GM12878 (cell line): Measurements from ENCODE around the gene DMD. TPM values are rescaled to one million over a fixed set of nuclear protein-coding genes. Genes with fewer than 3 reads are reported as not detected.

ENCODE experiments used
- ATAC-seq: fragments of 200-7000 bp; cut with Tn5 transposase; 3 replicates; pipeline ENCODE4 v1.9.1; 2020; ENCODE audit warnings: mild to moderate bottlenecking, moderate library complexity
- BruUV-seq: library from RNA; stranded (reverse); fragments of 400-500 nt; replicated peaks from 2 replicates; lab custom pipeline; 2021; lab: Mats Ljungman, UMichigan
- CTCF ChIA-PET: fragments of 300-600 bp; sonication (Branson Sonifier 250); formaldehyde crosslinking; extraction: SDS; loops from one replicate; lab custom pipeline; 2021; ENCODE audit warnings: inconsistent platforms; lab: Yijun Ruan, JAX
- POLR2A ChIA-PET: fragments of 350-600 bp; formaldehyde crosslinking; extraction: SDS; loops from one replicate; lab custom pipeline; 2021; ENCODE audit warnings: inconsistent platforms; lab: Charles Lee
- RAD21 ChIA-PET: fragments of 300-600 bp; sonication (Branson Sonifier 250); formaldehyde crosslinking; loops from one replicate; lab custom pipeline; 2023; ENCODE audit warnings: antibody characterized with exemption; ENCODE audit not compliant: unreplicated experiment; lab: Charles Lee
- SMC1A ChIA-PET: fragments of 300-600 bp; sonication (Branson Sonifier 250); formaldehyde crosslinking; loops from one replicate; lab custom pipeline; 2023; ENCODE audit not compliant: unreplicated experiment, uncharacterized antibody; lab: Charles Lee
- DNase-seq: peaks from one replicate; pipeline ENCODE4 v3.0.0-alpha.2; 2011; ENCODE audit warnings: low read depth, low spot score
- FAIRE-seq: peaks from 3 replicates; lab custom pipeline; 2011; peaks lifted over from hg19 to GRCh38; lab: Jason Lieb, UNC
- H2AFZ ChIP-seq: 2 replicates; pipeline ENCODE4 v1.6.0; 2011; ENCODE audit warnings: low read depth, low read length, control low read depth; ENCODE audit not compliant: control insufficient read depth
- H3K27ac ChIP-seq: 2 replicates; pipeline ENCODE4 v1.5.1; 2011; ENCODE audit warnings: control low read depth; ENCODE audit not compliant: control insufficient read depth, insufficient read depth
- H3K27me3 ChIP-seq, 2 experiments: replicated peaks in 1 of 2; 2 replicates each; pipeline versions ENCODE4 v1.6.0 to v1.6.1; 2011; ENCODE audit warnings: low read length in 1 of 2; ENCODE audit not compliant: control insufficient read depth in 2 of 2, insufficient read depth in 2 of 2
- H3K36me3 ChIP-seq, 2 experiments: 2 replicates each; pipeline ENCODE4 v1.5.1; 2011; ENCODE audit warnings: low read length in 1 of 2; ENCODE audit not compliant: control insufficient read depth in 2 of 2, insufficient read depth in 2 of 2
- H3K4me1 ChIP-seq: 2 replicates; pipeline ENCODE4 v1.6.1; 2011; ENCODE audit warnings: mild to moderate bottlenecking, low read length, moderate library complexity, mixed read lengths; ENCODE audit not compliant: control insufficient read depth, insufficient read depth
- H3K4me2 ChIP-seq: 2 replicates; pipeline ENCODE4 v1.6.0; 2011; ENCODE audit warnings: control low read depth; ENCODE audit not compliant: control insufficient read depth, insufficient read depth
- H3K4me3 ChIP-seq: fragments of 200-600 bp; sonication (generic); 2 replicates; pipeline ENCODE4 v1.5.1; 2016
- H3K79me2 ChIP-seq: 2 replicates; pipeline ENCODE4 v1.6.0; 2011; ENCODE audit warnings: low read length; ENCODE audit not compliant: control insufficient read depth, insufficient read depth
- H3K9ac ChIP-seq: 2 replicates; pipeline ENCODE4 v1.8.0; 2011; ENCODE audit warnings: low read length, control low read depth, mixed read lengths; ENCODE audit not compliant: control insufficient read depth, insufficient read depth
- H3K9me3 ChIP-seq: replicated peaks from 3 replicates; pipeline ENCODE4 v1.5.1; 2011; ENCODE audit warnings: mild to moderate bottlenecking, low read length; ENCODE audit not compliant: control insufficient read depth, insufficient read depth
- H4K20me1 ChIP-seq: 2 replicates; pipeline ENCODE4 v1.6.0; 2011; ENCODE audit not compliant: control insufficient read depth, insufficient read depth
- BCL11A ChIP-seq: IDR thresholded peaks from 2 replicates; pipeline ENCODE4 v1.6.1; 2011; ENCODE audit warnings: low read depth, low read length
- CBFB ChIP-seq: IDR thresholded peaks from 2 replicates; pipeline ENCODE4 v1.6.1; 2016; ENCODE audit warnings: antibody characterized with exemption, low read depth
- DPF2 ChIP-seq: fragments of 450-650 bp; IDR thresholded peaks from 2 replicates; pipeline ENCODE4 v1.6.1; 2017; ENCODE audit warnings: mild to moderate bottlenecking
- ETV6 ChIP-seq, 2 experiments: fragments of 450-650 bp in 1 of 2; IDR thresholded peaks in 1 of 2; conservative IDR thresholded peaks in 1 of 2; 2 replicates each; pipeline ENCODE4 v1.6.1; 2014; ENCODE audit warnings: antibody characterized with exemption in 1 of 2, borderline replicate concordance in 1 of 2, low read depth in 1 of 2, mild to moderate bottlenecking in 1 of 2, moderate library complexity in 1 of 2
- PAX5 ChIP-seq: IDR thresholded peaks from 2 replicates; pipeline ENCODE4 v1.6.1; 2011; ENCODE audit warnings: low read depth, low read length, borderline replicate concordance
- PAX8 ChIP-seq: fragments of 450-650 bp; IDR thresholded peaks from 2 replicates; pipeline ENCODE4 v1.6.1; 2017; ENCODE audit warnings: mild to moderate bottlenecking, moderate library complexity
- SREBF1 ChIP-seq: IDR thresholded peaks from 2 replicates; pipeline ENCODE4 v1.6.1; 2012; ENCODE audit warnings: mild to moderate bottlenecking, low read length
- WGBS: methylation state at CpG from one replicate; pipeline ENCODE4 v1.1.6; 2016; ENCODE audit warnings: low lambda C conversion rate; ENCODE audit not compliant: insufficient replicate concordance, insufficient coverage; ENCODE audit errors: missing lambda C conversion rate; 5-methylcytosine and 5-hydroxymethylcytosine counted together
- in situ Hi-C: fragments of 300-500 bp; cut with MboI; formaldehyde crosslinking; loops from 9 replicates; pipeline ENCODE4 v1.14.3; 2018; ENCODE audit warnings: mixed read lengths
- intact Hi-C: fragments of 100-400 bp; cut with micrococcal nuclease; formaldehyde crosslinking; loops from one replicate; pipeline ENCODE4 v1.14.2; 2022; ENCODE audit not compliant: unreplicated experiment
- polyA plus RNA-seq, 11 experiments: library from polyadenylated mRNA; depleted of rRNA in 4 of 11; unstranded in 6 of 11; stranded (reverse) in 5 of 11; fragments of >200 nt; fragmentation: Nextera tagmentation in 4 of 11; fragmentation: Illumina TruSeq in 1 of 11; extraction: Ambion mirVana in 4 of 11; extraction: Trizol in 1 of 11; gene quantifications; 1 replicate in 1 of 11; 2 replicates in 10 of 11; pipeline versions ENCODE4 v1.2.1 to v1.2.3, GENCODE V29; 2011 to 2016; ENCODE audit warnings: inconsistent platforms in 2 of 11, missing spikeins in 2 of 11, low read depth in 1 of 11
- total RNA-seq, 4 experiments: library from RNA; depleted of rRNA in 3 of 4; stranded (reverse); fragments of >200 nt in 3 of 4; fragmentation: Illumina TruSeq in 1 of 4; extraction: Trizol in 1 of 4; gene quantifications; 2 replicates each; pipeline versions ENCODE4 v1.2.1 to v1.2.3, GENCODE V29; 2013 to 2021
- TF ChIP-seq, protein P1 (sequence below): fragments of 450-650 bp; IDR thresholded peaks from 2 replicates; pipeline ENCODE4 v1.6.1; 2017; ENCODE audit warnings: mild to moderate bottlenecking
- TF ChIP-seq, protein P2 (sequence below): fragments of 450-650 bp; IDR thresholded peaks from 2 replicates; pipeline ENCODE4 v1.6.1; 2017; ENCODE audit warnings: mild to moderate bottlenecking, low read depth, inconsistent platforms; ENCODE audit not compliant: poor library complexity, severe bottlenecking
- TF ChIP-seq, protein P3 (sequence below): IDR thresholded peaks from 2 replicates; pipeline ENCODE4 v1.6.1; 2012; ENCODE audit warnings: mild to moderate bottlenecking, low read depth, low read length

Gene DMD
- total and polyA plus RNA-seq, 10 of the 15 experiments (the other 5 are each of a cell fraction or from before 2014, with no cell fraction given): 1.4 to 24.3 (median 4.3) TPM

DNA sequence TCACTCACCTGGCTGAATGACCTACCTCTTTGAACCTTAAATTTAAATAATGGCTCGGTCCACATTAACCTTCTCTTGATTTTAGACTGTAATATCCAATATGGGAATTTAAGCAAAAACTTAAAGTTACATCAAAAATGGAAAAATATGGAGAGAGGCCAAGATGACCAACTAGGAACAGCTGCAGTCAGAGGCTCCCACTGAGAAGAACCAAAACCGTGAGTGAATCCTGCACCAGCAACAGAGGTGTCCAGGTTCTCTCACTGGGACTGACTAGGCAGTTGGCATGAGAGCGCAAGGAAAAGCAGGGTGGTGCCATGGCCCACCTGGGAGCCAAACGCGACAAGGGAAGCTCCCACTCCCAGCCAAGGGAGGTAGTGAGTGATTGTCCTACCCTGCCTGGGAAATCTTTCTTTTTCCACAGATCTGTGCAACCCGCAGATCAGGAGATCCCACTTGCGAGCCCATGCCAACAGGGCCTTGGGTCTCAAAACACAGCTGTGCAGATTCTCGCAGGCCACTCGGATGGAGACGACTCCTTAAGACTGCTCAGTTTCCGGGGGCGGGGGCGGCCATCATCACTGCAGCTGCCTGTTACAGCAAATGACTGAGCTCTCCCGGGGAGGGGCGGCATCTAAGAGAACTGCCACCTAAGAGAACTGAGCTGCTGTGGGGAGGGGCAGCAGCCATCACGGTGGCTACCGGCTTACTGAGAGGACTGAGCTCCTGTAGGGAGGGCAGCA lies 343.4 kb downstream of the DMD start:
- WGBS: 46% methylated on average over 15 of the region's 17 CpGs
- no TSS peak for BruUV-seq
- ChIA-PET SMC1A (no interaction called here), RAD21 (no interaction called here), CTCF (interaction anchor here (0.7 to 1.8 kb wide), 2 partner anchors 15 to 18 kb away, joined by 3 to 4 read pairs; no protein-coding TSS in a partner anchor), POLR2A (no interaction called here)
- TF ChIP-seq CBFB (no peak), DPF2 (no peak), SREBF1 (no peak), PAX8 (no peak), ETV6 (conservative IDR thresholded peaks at IDR 0.05 in 1 of 2, IDR thresholded peaks at IDR 0.05 in 1 of 2; ENCODE audit: borderline replicate concordance in 1 of 2, low read depth in 1 of 2) (no peak), PAX5 (no peak), BCL11A (no peak)
- TF ChIP-seq, protein P1, sequence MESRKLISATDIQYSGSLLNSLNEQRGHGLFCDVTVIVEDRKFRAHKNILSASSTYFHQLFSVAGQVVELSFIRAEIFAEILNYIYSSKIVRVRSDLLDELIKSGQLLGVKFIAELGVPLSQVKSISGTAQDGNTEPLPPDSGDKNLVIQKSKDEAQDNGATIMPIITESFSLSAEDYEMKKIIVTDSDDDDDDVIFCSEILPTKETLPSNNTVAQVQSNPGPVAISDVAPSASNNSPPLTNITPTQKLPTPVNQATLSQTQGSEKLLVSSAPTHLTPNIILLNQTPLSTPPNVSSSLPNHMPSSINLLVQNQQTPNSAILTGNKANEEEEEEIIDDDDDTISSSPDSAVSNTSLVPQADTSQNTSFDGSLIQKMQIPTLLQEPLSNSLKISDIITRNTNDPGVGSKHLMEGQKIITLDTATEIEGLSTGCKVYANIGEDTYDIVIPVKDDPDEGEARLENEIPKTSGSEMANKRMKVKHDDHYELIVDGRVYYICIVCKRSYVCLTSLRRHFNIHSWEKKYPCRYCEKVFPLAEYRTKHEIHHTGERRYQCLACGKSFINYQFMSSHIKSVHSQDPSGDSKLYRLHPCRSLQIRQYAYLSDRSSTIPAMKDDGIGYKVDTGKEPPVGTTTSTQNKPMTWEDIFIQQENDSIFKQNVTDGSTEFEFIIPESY: no peak
- TF ChIP-seq, protein P2, sequence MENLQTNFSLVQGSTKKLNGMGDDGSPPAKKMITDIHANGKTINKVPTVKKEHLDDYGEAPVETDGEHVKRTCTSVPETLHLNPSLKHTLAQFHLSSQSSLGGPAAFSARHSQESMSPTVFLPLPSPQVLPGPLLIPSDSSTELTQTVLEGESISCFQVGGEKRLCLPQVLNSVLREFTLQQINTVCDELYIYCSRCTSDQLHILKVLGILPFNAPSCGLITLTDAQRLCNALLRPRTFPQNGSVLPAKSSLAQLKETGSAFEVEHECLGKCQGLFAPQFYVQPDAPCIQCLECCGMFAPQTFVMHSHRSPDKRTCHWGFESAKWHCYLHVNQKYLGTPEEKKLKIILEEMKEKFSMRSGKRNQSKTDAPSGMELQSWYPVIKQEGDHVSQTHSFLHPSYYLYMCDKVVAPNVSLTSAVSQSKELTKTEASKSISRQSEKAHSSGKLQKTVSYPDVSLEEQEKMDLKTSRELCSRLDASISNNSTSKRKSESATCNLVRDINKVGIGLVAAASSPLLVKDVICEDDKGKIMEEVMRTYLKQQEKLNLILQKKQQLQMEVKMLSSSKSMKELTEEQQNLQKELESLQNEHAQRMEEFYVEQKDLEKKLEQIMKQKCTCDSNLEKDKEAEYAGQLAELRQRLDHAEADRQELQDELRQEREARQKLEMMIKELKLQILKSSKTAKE: no peak
- TF ChIP-seq, protein P3, sequence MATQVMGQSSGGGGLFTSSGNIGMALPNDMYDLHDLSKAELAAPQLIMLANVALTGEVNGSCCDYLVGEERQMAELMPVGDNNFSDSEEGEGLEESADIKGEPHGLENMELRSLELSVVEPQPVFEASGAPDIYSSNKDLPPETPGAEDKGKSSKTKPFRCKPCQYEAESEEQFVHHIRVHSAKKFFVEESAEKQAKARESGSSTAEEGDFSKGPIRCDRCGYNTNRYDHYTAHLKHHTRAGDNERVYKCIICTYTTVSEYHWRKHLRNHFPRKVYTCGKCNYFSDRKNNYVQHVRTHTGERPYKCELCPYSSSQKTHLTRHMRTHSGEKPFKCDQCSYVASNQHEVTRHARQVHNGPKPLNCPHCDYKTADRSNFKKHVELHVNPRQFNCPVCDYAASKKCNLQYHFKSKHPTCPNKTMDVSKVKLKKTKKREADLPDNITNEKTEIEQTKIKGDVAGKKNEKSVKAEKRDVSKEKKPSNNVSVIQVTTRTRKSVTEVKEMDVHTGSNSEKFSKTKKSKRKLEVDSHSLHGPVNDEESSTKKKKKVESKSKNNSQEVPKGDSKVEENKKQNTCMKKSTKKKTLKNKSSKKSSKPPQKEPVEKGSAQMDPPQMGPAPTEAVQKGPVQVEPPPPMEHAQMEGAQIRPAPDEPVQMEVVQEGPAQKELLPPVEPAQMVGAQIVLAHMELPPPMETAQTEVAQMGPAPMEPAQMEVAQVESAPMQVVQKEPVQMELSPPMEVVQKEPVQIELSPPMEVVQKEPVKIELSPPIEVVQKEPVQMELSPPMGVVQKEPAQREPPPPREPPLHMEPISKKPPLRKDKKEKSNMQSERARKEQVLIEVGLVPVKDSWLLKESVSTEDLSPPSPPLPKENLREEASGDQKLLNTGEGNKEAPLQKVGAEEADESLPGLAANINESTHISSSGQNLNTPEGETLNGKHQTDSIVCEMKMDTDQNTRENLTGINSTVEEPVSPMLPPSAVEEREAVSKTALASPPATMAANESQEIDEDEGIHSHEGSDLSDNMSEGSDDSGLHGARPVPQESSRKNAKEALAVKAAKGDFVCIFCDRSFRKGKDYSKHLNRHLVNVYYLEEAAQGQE: no peak
- Histone ChIP-seq H2AFZ (no peak overlapping the region), H3K79me2 (no peaks in the 10 kb centered on the region), H4K20me1 (no peaks in the 10 kb centered on the region), H3K4me3 (no peak overlapping the region), H3K9ac (no peak overlapping the region), H3K9me3 (no peaks in the 10 kb centered on the region), H3K4me2 (no peak overlapping the region), H3K4me1 (no peaks in the 10 kb centered on the region), H3K27me3 (no peaks in the 10 kb centered on the region), H3K36me3 (no peaks in the 10 kb centered on the region), H3K27ac (no peak overlapping the region)
- no peak for ATAC-seq
- in situ Hi-C loops: no loop called here
- FAIRE-seq: no peak
- intact Hi-C loops: no loop called here
- no peak for DNase-seq
